ENCODE results near the gene NELL1.

Gene NELL1

DNA sequence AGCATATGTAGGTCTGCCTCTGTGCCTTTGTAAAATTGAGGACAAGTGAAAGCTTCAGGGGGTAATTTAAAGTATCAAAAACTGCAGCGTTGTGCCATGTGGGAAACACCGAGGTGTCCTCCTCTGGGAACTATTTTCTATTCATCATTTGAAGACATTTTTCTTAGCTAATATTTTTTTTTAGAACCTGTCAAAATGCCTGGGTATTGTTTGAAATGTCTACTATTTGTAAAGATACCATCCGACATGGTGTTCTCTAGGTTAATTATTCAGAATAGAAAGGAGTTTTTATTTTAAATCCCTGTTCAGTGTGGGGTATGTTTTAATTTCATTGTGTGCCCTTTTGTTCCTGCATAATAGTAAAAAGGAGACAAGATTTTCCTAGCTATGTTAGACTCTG, 490.8 kb downstream of the NELL1 start:
- no peak for TF ChIP-seq PAX5 (IDR thresholded peaks at IDR 0.05; ENCODE audit: insufficient read depth, low read length, severe bottlenecking)
- DNase-seq (ENCODE audit: insufficient read length, low spot score), result no peak
- FAIRE-seq, result no peak

DNA sequence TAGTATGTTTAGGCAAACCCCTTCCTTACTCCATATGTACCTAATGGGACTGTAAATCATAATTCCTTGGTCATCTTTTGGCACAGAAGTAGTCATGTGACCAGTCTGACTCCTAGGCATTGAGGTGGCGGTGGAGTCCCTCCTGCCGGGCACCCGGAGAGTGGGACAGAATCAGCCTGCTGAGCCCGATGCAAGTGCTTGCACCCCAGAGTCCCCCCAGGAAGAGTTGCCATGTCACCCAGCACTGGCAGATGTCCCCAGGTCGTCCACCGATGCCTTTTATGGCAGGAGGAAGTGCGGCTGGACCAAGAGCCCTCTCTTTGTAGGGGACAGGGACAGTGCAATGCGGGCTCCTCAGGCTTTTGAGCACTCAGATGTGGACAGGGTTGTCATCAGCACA, 500.3 kb downstream of the NELL1 start:
- FAIRE-seq (no peak), DNase-seq (ENCODE audit: insufficient read length, low spot score) (no peak)
- TF ChIP-seq PAX5 (IDR thresholded peaks at IDR 0.05; ENCODE audit: insufficient read depth, low read length, severe bottlenecking) (no peak), POLR2A (IDR thresholded peaks at IDR 0.05; ENCODE audit: low read depth, low read length) (no peak), POLR2AphosphoS5 (IDR thresholded peaks at IDR 0.05; ENCODE audit: low read depth, low read length) (no peak), SPI1 (IDR thresholded peaks at IDR 0.05; ENCODE audit: low read depth, low read length) (no peak), TAF1 (IDR thresholded peaks at IDR 0.05; ENCODE audit: low read depth, low read length) (no peak), POU2F2 (IDR thresholded peaks at IDR 0.05; ENCODE audit: low read depth, low read length) (no peak)

- TF ChIP-seq POLR2A (IDR thresholded peaks at IDR 0.05; ENCODE audit: low read depth, low read length), result no peak
- no peak for TF ChIP-seq TAF1 (IDR thresholded peaks at IDR 0.05; ENCODE audit: low read depth, low read length)
- no peak for TF ChIP-seq POU2F2 (IDR thresholded peaks at IDR 0.05; ENCODE audit: low read depth, low read length)
- TF ChIP-seq PAX5 (IDR thresholded peaks at IDR 0.05; ENCODE audit: insufficient read depth, low read length, severe bottlenecking), result no peak
- TF ChIP-seq SPI1 (IDR thresholded peaks at IDR 0.05; ENCODE audit: low read depth, low read length), result no peak
- no peak for TF ChIP-seq POLR2AphosphoS5 (IDR thresholded peaks at IDR 0.05; ENCODE audit: low read depth, low read length)
- DNase-seq (ENCODE audit: insufficient read length, low spot score) (no peak), FAIRE-seq (no peak)
These were observed 504.1 kb downstream of the NELL1 start for GRCh38 chr11:21173476-21173875.

- DNase-seq (ENCODE audit: insufficient read length, low spot score), result no peak
- FAIRE-seq, result no peak
- TF ChIP-seq POU2F2 (IDR thresholded peaks at IDR 0.05; ENCODE audit: low read depth, low read length), result no peak
- TF ChIP-seq TAF1 (IDR thresholded peaks at IDR 0.05; ENCODE audit: low read depth, low read length), result no peak
- no peak for TF ChIP-seq PAX5 (IDR thresholded peaks at IDR 0.05; ENCODE audit: insufficient read depth, low read length, severe bottlenecking)
- TF ChIP-seq POLR2A (IDR thresholded peaks at IDR 0.05; ENCODE audit: low read depth, low read length), result no peak
- no peak for TF ChIP-seq SPI1 (IDR thresholded peaks at IDR 0.05; ENCODE audit: low read depth, low read length)
- TF ChIP-seq POLR2AphosphoS5 (IDR thresholded peaks at IDR 0.05; ENCODE audit: low read depth, low read length), result no peak
These were observed 505.4 kb downstream of the NELL1 start for GRCh38 chr11:21174781-21175180.

DNA sequence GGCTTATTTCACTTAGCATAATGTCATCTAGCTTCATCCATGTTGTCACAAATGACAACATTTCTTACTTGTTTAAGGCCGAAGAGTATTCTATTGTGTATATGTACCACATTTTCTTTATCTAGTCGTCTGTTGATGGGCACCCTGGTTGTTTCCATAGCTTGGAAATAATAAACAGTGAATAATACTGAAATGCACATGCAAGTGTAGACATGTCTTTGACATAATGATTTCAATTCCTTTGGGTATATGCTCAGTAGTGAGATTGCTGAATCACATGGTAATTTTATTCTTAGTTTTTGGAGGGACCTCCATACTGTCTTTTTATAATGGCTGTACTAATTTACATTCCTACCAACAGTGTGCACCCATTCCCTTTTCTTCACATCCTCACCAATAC, 508.0 kb downstream of the NELL1 start:
- FAIRE-seq, result no peak
- TF ChIP-seq PAX5 (IDR thresholded peaks at IDR 0.05; ENCODE audit: insufficient read depth, low read length, severe bottlenecking), result no peak
- TF ChIP-seq SPI1 (IDR thresholded peaks at IDR 0.05; ENCODE audit: low read depth, low read length), result no peak
- TF ChIP-seq POU2F2 (IDR thresholded peaks at IDR 0.05; ENCODE audit: low read depth, low read length), result no peak
- no peak for TF ChIP-seq TAF1 (IDR thresholded peaks at IDR 0.05; ENCODE audit: low read depth, low read length)
- TF ChIP-seq POLR2AphosphoS5 (IDR thresholded peaks at IDR 0.05; ENCODE audit: low read depth, low read length), result no peak
- TF ChIP-seq POLR2A (IDR thresholded peaks at IDR 0.05; ENCODE audit: low read depth, low read length), result no peak
- DNase-seq (ENCODE audit: insufficient read length, low spot score), result no peak

- FAIRE-seq, result no peak
- DNase-seq (ENCODE audit: insufficient read length, low spot score), result no peak
- no peak for TF ChIP-seq PAX5 (IDR thresholded peaks at IDR 0.05; ENCODE audit: insufficient read depth, low read length, severe bottlenecking)
- no peak for TF ChIP-seq SPI1 (IDR thresholded peaks at IDR 0.05; ENCODE audit: low read depth, low read length)
- TF ChIP-seq TAF1 (IDR thresholded peaks at IDR 0.05; ENCODE audit: low read depth, low read length), result no peak
- TF ChIP-seq POU2F2 (IDR thresholded peaks at IDR 0.05; ENCODE audit: low read depth, low read length), result no peak
- no peak for TF ChIP-seq POLR2AphosphoS5 (IDR thresholded peaks at IDR 0.05; ENCODE audit: low read depth, low read length)
- TF ChIP-seq POLR2A (IDR thresholded peaks at IDR 0.05; ENCODE audit: low read depth, low read length), result no peak
These were observed 510.4 kb downstream of the NELL1 start for GRCh38 chr11:21179770-21180169.

DNA sequence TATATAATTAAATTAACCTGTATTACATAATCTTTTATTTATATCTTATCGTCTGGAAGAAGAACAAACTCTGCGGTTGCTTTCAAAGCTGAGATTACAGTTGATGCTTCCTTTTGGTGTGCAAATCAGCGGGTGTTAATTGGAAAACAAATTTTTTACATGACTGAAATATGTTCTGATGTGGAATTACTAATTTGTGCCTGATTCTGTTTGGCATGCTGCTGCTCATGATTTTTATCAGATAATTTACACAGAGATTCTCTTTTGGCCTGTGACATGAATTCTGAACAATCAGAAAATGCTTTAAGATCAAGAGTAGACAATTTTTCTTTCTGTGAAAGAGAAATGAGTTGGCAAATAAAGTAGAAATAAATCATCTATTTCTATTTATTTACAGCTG, 510.8 kb downstream of the NELL1 start:
- FAIRE-seq, result no peak
- no peak for DNase-seq (ENCODE audit: insufficient read length, low spot score)

GRCh38 chr11:21185959-21186358, 516.6 kb downstream of the NELL1 start:
- TF ChIP-seq POLR2AphosphoS5 (IDR thresholded peaks at IDR 0.05; ENCODE audit: low read depth, low read length), result no peak
- TF ChIP-seq SPI1 (IDR thresholded peaks at IDR 0.05; ENCODE audit: low read depth, low read length), result no peak
- TF ChIP-seq PAX5 (IDR thresholded peaks at IDR 0.05; ENCODE audit: insufficient read depth, low read length, severe bottlenecking), result no peak
- TF ChIP-seq POU2F2 (IDR thresholded peaks at IDR 0.05; ENCODE audit: low read depth, low read length), result no peak
- TF ChIP-seq POLR2A (IDR thresholded peaks at IDR 0.05; ENCODE audit: low read depth, low read length), result no peak
- TF ChIP-seq TAF1 (IDR thresholded peaks at IDR 0.05; ENCODE audit: low read depth, low read length), result no peak
- FAIRE-seq (no peak), DNase-seq (ENCODE audit: insufficient read length, low spot score) (no peak)

More for the DNA sequence above, 510.8 kb downstream of the NELL1 start:
- TF ChIP-seq POLR2A (IDR thresholded peaks at IDR 0.05; ENCODE audit: low read depth, low read length), result no peak
- no peak for TF ChIP-seq PAX5 (IDR thresholded peaks at IDR 0.05; ENCODE audit: insufficient read depth, low read length, severe bottlenecking)
- no peak for TF ChIP-seq POLR2AphosphoS5 (IDR thresholded peaks at IDR 0.05; ENCODE audit: low read depth, low read length)
- TF ChIP-seq POU2F2 (IDR thresholded peaks at IDR 0.05; ENCODE audit: low read depth, low read length), result no peak
- no peak for TF ChIP-seq TAF1 (IDR thresholded peaks at IDR 0.05; ENCODE audit: low read depth, low read length)
- no peak for TF ChIP-seq SPI1 (IDR thresholded peaks at IDR 0.05; ENCODE audit: low read depth, low read length)

- TF ChIP-seq POLR2AphosphoS5 (IDR thresholded peaks at IDR 0.05; ENCODE audit: low read depth, low read length) (no peak), PAX5 (IDR thresholded peaks at IDR 0.05; ENCODE audit: insufficient read depth, low read length, severe bottlenecking) (no peak), TAF1 (IDR thresholded peaks at IDR 0.05; ENCODE audit: low read depth, low read length) (no peak), SPI1 (IDR thresholded peaks at IDR 0.05; ENCODE audit: low read depth, low read length) (no peak), POLR2A (IDR thresholded peaks at IDR 0.05; ENCODE audit: low read depth, low read length) (no peak), POU2F2 (IDR thresholded peaks at IDR 0.05; ENCODE audit: low read depth, low read length) (no peak)
- no peak for DNase-seq (ENCODE audit: insufficient read length, low spot score)
- FAIRE-seq, result no peak
These were observed 520.8 kb downstream of the NELL1 start for GRCh38 chr11:21190181-21190580.

GRCh38 chr11:21195995-21196394, 526.6 kb downstream of the NELL1 start:
- no peak for DNase-seq (ENCODE audit: insufficient read length, low spot score)
- FAIRE-seq, result peak; percentile 5
- no peak for TF ChIP-seq PAX5 (IDR thresholded peaks at IDR 0.05; ENCODE audit: insufficient read depth, low read length, severe bottlenecking)
- TF ChIP-seq TAF1 (IDR thresholded peaks at IDR 0.05; ENCODE audit: low read depth, low read length), result no peak
